ENCODE measurements around the gene IDUA.
A peak's percentile ranks its signal among the peaks of the same experiment; 100 is the strongest.

The IDUA gene

DNA sequence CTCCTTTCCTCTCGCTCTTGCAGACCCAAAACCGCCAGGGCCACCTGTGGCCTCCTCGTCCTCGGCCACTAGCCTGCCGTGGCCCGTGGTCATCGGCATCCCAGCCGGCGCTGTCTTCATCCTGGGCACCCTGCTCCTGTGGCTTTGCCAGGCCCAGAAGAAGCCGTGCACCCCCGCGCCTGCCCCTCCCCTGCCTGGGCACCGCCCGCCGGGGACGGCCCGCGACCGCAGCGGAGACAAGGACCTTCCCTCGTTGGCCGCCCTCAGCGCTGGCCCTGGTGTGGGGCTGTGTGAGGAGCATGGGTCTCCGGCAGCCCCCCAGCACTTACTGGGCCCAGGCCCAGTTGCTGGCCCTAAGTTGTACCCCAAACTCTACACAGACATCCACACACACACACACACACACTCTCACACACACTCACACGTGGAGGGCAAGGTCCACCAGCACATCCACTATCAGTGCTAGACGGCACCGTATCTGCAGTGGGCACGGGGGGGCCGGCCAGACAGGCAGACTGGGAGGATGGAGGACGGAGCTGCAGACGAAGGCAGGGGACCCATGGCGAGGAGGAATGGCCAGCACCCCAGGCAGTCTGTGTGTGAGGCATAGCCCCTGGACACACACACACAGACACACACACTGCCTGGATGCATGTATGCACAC lies 38.2 kb downstream of the IDUA start:
- Histone ChIP-seq H3K27me3 (ENCODE audit: insufficient read depth, poor library complexity, severe bottlenecking) (no peaks in the 10 kb centered on the region), H3K27ac (replicated peaks) (no peak overlapping the region), H3K4me3 (replicated peaks; ENCODE audit: insufficient read depth, low read length) (no peak overlapping the region)
- no peak for DNase-seq (ENCODE audit: low read depth in 1 of 2, low spot score in 1 of 2)
- TF ChIP-seq, protein P1, sequence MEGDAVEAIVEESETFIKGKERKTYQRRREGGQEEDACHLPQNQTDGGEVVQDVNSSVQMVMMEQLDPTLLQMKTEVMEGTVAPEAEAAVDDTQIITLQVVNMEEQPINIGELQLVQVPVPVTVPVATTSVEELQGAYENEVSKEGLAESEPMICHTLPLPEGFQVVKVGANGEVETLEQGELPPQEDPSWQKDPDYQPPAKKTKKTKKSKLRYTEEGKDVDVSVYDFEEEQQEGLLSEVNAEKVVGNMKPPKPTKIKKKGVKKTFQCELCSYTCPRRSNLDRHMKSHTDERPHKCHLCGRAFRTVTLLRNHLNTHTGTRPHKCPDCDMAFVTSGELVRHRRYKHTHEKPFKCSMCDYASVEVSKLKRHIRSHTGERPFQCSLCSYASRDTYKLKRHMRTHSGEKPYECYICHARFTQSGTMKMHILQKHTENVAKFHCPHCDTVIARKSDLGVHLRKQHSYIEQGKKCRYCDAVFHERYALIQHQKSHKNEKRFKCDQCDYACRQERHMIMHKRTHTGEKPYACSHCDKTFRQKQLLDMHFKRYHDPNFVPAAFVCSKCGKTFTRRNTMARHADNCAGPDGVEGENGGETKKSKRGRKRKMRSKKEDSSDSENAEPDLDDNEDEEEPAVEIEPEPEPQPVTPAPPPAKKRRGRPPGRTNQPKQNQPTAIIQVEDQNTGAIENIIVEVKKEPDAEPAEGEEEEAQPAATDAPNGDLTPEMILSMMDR (IDR thresholded peaks at IDR 0.05; ENCODE audit: insufficient read depth, low read length): no peak
- TF ChIP-seq GABPA (IDR thresholded peaks at IDR 0.05; ENCODE audit: low read depth) (no peak), SPI1 (IDR thresholded peaks at IDR 0.05; ENCODE audit: borderline replicate concordance, low read depth) (no peak), POLR2AphosphoS5 (IDR thresholded peaks at IDR 0.05; ENCODE audit: low read depth) (no peak)
- TF ChIP-seq, protein P2, sequence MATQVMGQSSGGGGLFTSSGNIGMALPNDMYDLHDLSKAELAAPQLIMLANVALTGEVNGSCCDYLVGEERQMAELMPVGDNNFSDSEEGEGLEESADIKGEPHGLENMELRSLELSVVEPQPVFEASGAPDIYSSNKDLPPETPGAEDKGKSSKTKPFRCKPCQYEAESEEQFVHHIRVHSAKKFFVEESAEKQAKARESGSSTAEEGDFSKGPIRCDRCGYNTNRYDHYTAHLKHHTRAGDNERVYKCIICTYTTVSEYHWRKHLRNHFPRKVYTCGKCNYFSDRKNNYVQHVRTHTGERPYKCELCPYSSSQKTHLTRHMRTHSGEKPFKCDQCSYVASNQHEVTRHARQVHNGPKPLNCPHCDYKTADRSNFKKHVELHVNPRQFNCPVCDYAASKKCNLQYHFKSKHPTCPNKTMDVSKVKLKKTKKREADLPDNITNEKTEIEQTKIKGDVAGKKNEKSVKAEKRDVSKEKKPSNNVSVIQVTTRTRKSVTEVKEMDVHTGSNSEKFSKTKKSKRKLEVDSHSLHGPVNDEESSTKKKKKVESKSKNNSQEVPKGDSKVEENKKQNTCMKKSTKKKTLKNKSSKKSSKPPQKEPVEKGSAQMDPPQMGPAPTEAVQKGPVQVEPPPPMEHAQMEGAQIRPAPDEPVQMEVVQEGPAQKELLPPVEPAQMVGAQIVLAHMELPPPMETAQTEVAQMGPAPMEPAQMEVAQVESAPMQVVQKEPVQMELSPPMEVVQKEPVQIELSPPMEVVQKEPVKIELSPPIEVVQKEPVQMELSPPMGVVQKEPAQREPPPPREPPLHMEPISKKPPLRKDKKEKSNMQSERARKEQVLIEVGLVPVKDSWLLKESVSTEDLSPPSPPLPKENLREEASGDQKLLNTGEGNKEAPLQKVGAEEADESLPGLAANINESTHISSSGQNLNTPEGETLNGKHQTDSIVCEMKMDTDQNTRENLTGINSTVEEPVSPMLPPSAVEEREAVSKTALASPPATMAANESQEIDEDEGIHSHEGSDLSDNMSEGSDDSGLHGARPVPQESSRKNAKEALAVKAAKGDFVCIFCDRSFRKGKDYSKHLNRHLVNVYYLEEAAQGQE (IDR thresholded peaks at IDR 0.05; ENCODE audit: insufficient replicate concordance, low read depth): no peak

DNA sequence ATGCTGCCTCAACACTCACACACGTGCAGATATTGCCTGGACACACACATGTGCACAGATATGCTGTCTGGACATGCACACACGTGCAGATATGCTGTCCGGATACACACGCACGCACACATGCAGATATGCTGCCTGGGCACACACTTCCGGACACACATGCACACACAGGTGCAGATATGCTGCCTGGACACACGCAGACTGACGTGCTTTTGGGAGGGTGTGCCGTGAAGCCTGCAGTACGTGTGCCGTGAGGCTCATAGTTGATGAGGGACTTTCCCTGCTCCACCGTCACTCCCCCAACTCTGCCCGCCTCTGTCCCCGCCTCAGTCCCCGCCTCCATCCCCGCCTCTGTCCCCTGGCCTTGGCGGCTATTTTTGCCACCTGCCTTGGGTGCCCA lies 39.3 kb downstream of the IDUA start:
- no peak overlapping the region for H3K27ac ChIP-seq (replicated peaks)
- no peak overlapping the region for H3K4me3 ChIP-seq (replicated peaks; ENCODE audit: insufficient read depth, low read length)
- peak in 1 of 2 experiments; percentile 10 for DNase-seq (ENCODE audit: low read depth in 1 of 2, low spot score in 1 of 2)

GRCh38 chr4:1027219-1027914 lies 40.5 kb downstream of the IDUA start:
- Histone ChIP-seq H3K27me3 (ENCODE audit: insufficient read depth, poor library complexity, severe bottlenecking) (no peaks in the 10 kb centered on the region), H3K27ac (replicated peaks) (no peak overlapping the region), H3K4me3 (replicated peaks; ENCODE audit: insufficient read depth, low read length) (no peak overlapping the region)
- TF ChIP-seq GABPA (IDR thresholded peaks at IDR 0.05; ENCODE audit: low read depth): no peak
- TF ChIP-seq POLR2AphosphoS5 (IDR thresholded peaks at IDR 0.05; ENCODE audit: low read depth): no peak
- TF ChIP-seq, protein P1 (IDR thresholded peaks at IDR 0.05; ENCODE audit: insufficient read depth, low read length): no peak
- no peak for TF ChIP-seq SPI1 (IDR thresholded peaks at IDR 0.05; ENCODE audit: borderline replicate concordance, low read depth)
- TF ChIP-seq, protein P2 (IDR thresholded peaks at IDR 0.05; ENCODE audit: insufficient replicate concordance, low read depth): no peak
- DNase-seq (ENCODE audit: low read depth in 1 of 2, low spot score in 1 of 2): no peak

More for the DNA sequence above, 39.3 kb downstream of the IDUA start:
- TF ChIP-seq SPI1 (IDR thresholded peaks at IDR 0.05; ENCODE audit: borderline replicate concordance, low read depth) (no peak), GABPA (IDR thresholded peaks at IDR 0.05; ENCODE audit: low read depth) (no peak), POLR2AphosphoS5 (IDR thresholded peaks at IDR 0.05; ENCODE audit: low read depth) (no peak)
- TF ChIP-seq, protein P2 (IDR thresholded peaks at IDR 0.05; ENCODE audit: insufficient replicate concordance, low read depth): no peak
- TF ChIP-seq, protein P1 (IDR thresholded peaks at IDR 0.05; ENCODE audit: insufficient read depth, low read length): no peak
- no peaks in the 10 kb centered on the region for H3K27me3 ChIP-seq (ENCODE audit: insufficient read depth, poor library complexity, severe bottlenecking)

Data from HL-60 (cell line).